Mononuclear cell (primary cell): ENCODE measurements around the gene PGGHG. TPM values are rescaled to one million over a fixed set of nuclear protein-coding genes. Genes with fewer than 3 reads are reported as not detected.
A peak's percentile ranks its signal among the peaks of the same experiment; 100 is the strongest.

Source experiments
- H3K27me3 ChIP-seq: 2 replicates; pipeline ENCODE4 v1.6.0; 2011; ENCODE audit warnings: low read length, control low read depth; ENCODE audit not compliant: insufficient read depth
- H3K4me1 ChIP-seq: 2 replicates; pipeline ENCODE4 v1.5.1; 2011; ENCODE audit warnings: mild to moderate bottlenecking, low read length, control low read depth; ENCODE audit not compliant: insufficient read depth
- H3K4me3 ChIP-seq: 2 replicates; pipeline ENCODE4 v1.5.1; 2011; ENCODE audit warnings: mild to moderate bottlenecking, low read length, moderate library complexity
- H3K9me3 ChIP-seq: 2 replicates; pipeline ENCODE4 v1.5.1; 2011; ENCODE audit warnings: low read depth, mild to moderate bottlenecking, control low read depth, low read length
- total RNA-seq: library from RNA; depleted of rRNA; stranded (reverse); fragments of >200 nt; gene quantifications from one replicate; pipeline ENCODE4 v1.2.3, GENCODE V29; 2012

Gene PGGHG
- total RNA-seq: 85.2 TPM

- Histone ChIP-seq H3K27me3 (peaks cover 10% of the 10 kb centered on the region), H3K4me3 (peak within 1 kb of the TSS; percentile 57), H3K9me3 (no peaks in the 10 kb centered on the region), H3K4me1 (peaks cover 34% of the 10 kb centered on the region)
Measured at GRCh38 chr11:288478-289397, at the start of gene PGGHG. PGGHG (plus strand) TSS chr11:289126; CDS start chr11:289817, 691 bp downstream.

- Histone ChIP-seq H3K9me3 (no peaks in the 10 kb centered on the region), H3K4me3 (no peak overlapping the region), H3K27me3 (no peaks in the 10 kb centered on the region), H3K4me1 (peaks cover 21% of the 10 kb centered on the region)
Measured at GRCh38 chr11:240315-240714, 48.6 kb upstream of the PGGHG start.

GRCh38 chr11:241634-242033 lies 47.3 kb upstream of the PGGHG start:
- Histone ChIP-seq H3K9me3 (no peaks in the 10 kb centered on the region), H3K4me1 (peaks cover 16% of the 10 kb centered on the region), H3K4me3 (no peak overlapping the region), H3K27me3 (no peaks in the 10 kb centered on the region)

GRCh38 chr11:244376-244775 lies 44.5 kb upstream of the PGGHG start:
- Histone ChIP-seq H3K4me3 (no peak overlapping the region), H3K27me3 (no peaks in the 10 kb centered on the region), H3K9me3 (no peaks in the 10 kb centered on the region), H3K4me1 (peaks cover 2% of the 10 kb centered on the region)

GRCh38 chr11:249062-249461 lies 39.9 kb upstream of the PGGHG start:
- H3K4me3 ChIP-seq: no peak overlapping the region
- H3K27me3 ChIP-seq: no peaks in the 10 kb centered on the region
- no peaks in the 10 kb centered on the region for H3K9me3 ChIP-seq
- H3K4me1 ChIP-seq: peaks cover 5% of the 10 kb centered on the region

- H3K27me3 ChIP-seq: no peaks in the 10 kb centered on the region
- peaks cover 5% of the 10 kb centered on the region for H3K4me1 ChIP-seq
- no peak overlapping the region for H3K4me3 ChIP-seq
- no peaks in the 10 kb centered on the region for H3K9me3 ChIP-seq
Measured at GRCh38 chr11:250274-250673, 38.7 kb upstream of the PGGHG start.

- Histone ChIP-seq H3K4me3 (no peak overlapping the region), H3K4me1 (peaks cover 5% of the 10 kb centered on the region), H3K9me3 (no peaks in the 10 kb centered on the region), H3K27me3 (no peaks in the 10 kb centered on the region)
Measured at GRCh38 chr11:250740-251299, 38.1 kb upstream of the PGGHG start.

GRCh38 chr11:251550-251949 lies 37.4 kb upstream of the PGGHG start:
- Histone ChIP-seq H3K4me1 (peaks cover 5% of the 10 kb centered on the region), H3K9me3 (no peaks in the 10 kb centered on the region), H3K4me3 (no peak overlapping the region), H3K27me3 (no peaks in the 10 kb centered on the region)

GRCh38 chr11:252666-253065 lies 36.3 kb upstream of the PGGHG start:
- Histone ChIP-seq H3K9me3 (no peaks in the 10 kb centered on the region), H3K27me3 (no peaks in the 10 kb centered on the region), H3K4me3 (no peak overlapping the region), H3K4me1 (peaks cover 13% of the 10 kb centered on the region)

- no peaks in the 10 kb centered on the region for H3K27me3 ChIP-seq
- H3K4me3 ChIP-seq: no peak overlapping the region
- peaks cover 16% of the 10 kb centered on the region for H3K4me1 ChIP-seq
- H3K9me3 ChIP-seq: no peaks in the 10 kb centered on the region
Measured at GRCh38 chr11:253160-253885, 35.6 kb upstream of the PGGHG start.

- Histone ChIP-seq H3K4me3 (no peak overlapping the region), H3K9me3 (no peaks in the 10 kb centered on the region), H3K27me3 (no peaks in the 10 kb centered on the region), H3K4me1 (peaks cover 16% of the 10 kb centered on the region)
Measured at GRCh38 chr11:253886-254270, 35.0 kb upstream of the PGGHG start.

- no peak overlapping the region for H3K4me3 ChIP-seq
- no peaks in the 10 kb centered on the region for H3K9me3 ChIP-seq
- peaks cover 16% of the 10 kb centered on the region for H3K4me1 ChIP-seq
- no peaks in the 10 kb centered on the region for H3K27me3 ChIP-seq
Measured at GRCh38 chr11:255176-255575, 33.8 kb upstream of the PGGHG start.

- peaks cover 15% of the 10 kb centered on the region for H3K4me1 ChIP-seq
- H3K27me3 ChIP-seq: no peaks in the 10 kb centered on the region
- H3K4me3 ChIP-seq: no peak overlapping the region
- no peaks in the 10 kb centered on the region for H3K9me3 ChIP-seq
Measured at GRCh38 chr11:255816-256215, 33.1 kb upstream of the PGGHG start.

GRCh38 chr11:256952-257737 lies 31.8 kb upstream of the PGGHG start:
- H3K9me3 ChIP-seq: no peaks in the 10 kb centered on the region
- peaks cover 11% of the 10 kb centered on the region for H3K4me1 ChIP-seq
- H3K27me3 ChIP-seq: no peaks in the 10 kb centered on the region
- H3K4me3 ChIP-seq: no peak overlapping the region
